ENCODE measurements around the gene WDR1. TPM values are rescaled to one million over a fixed set of nuclear protein-coding genes. Genes with fewer than 3 reads are reported as not detected.

Gene WDR1, protein sequence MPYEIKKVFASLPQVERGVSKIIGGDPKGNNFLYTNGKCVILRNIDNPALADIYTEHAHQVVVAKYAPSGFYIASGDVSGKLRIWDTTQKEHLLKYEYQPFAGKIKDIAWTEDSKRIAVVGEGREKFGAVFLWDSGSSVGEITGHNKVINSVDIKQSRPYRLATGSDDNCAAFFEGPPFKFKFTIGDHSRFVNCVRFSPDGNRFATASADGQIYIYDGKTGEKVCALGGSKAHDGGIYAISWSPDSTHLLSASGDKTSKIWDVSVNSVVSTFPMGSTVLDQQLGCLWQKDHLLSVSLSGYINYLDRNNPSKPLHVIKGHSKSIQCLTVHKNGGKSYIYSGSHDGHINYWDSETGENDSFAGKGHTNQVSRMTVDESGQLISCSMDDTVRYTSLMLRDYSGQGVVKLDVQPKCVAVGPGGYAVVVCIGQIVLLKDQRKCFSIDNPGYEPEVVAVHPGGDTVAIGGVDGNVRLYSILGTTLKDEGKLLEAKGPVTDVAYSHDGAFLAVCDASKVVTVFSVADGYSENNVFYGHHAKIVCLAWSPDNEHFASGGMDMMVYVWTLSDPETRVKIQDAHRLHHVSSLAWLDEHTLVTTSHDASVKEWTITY
- total RNA-seq (2014; rRNA removed; shearing (Covaris generic); ENCODE audit: low replicate concordance) = 196 and 237 TPM in 2 replicates

DNA sequence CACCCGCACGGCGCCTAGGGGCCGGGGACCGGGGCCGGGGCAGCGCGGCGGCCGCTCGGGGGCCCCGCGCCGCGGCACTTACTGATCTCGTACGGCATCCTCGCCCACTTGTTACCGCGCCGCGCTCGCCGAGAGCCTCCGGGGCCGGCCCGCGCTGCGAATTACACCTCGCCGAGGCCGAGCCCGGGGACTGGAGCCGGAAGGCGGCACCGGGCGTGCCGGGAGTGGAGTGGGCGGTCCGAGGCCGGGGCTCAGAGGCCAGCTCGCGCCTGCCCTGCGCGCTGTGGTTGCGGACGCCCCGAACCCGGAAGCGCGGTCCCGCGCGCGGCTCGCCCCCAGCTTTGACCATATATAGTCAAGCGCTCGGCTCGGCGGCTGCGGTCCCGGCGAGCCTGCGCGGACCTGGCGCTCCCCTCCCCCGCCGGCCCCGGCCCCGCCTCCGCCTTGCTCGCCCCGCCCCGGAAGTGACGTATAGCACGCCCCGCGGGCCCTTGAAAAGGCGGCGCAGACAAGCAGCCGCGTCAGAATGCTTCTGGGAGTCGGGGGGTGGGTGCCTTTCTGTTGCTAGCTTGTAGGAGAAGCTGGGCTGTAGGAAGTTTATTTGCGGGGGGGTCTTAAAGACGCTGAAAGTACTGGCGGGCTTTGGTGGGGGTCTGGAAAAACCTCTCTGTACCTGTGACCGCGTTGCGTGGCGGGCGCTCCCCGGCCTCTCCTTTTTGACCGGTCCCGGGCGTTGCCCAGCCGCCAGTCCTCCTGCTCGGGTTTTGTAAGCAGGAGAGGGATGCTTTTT lies at the start of gene WDR1:
TSS of gene WDR1 (minus strand) at position 231 of the 790 bp plus-strand sequence. CDS start at position 98, 133 bp downstream.
- peak; percentile 86 for DNase-seq (ENCODE audit: low read depth)
- in situ Hi-C loops (cut with HindIII; ENCODE audit: low pct_unique_long_range_greater_than_20kb, low sequenced_read_pairs) = no loop called here

DNA sequence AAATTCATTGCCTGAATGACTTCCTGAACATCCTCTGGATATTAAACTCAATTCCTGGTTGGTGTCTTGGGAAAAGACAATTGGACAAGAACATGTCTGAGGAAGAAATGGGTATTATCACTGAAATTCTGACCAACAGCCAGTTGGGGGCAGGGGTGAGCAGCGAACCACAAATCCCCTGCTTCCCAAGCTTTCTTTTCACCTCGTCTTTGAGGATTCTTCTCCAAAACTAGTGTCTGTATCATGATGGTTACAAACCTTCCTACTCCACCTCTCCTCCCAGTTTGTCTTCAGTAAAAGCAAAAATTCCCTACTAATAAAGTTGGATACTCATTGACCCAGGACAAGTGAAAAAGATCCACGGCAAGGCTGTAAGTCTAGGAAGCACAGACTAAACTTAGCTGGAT lies 48.3 kb upstream of the WDR1 start:
- in situ Hi-C loops (cut with HindIII; ENCODE audit: low pct_unique_long_range_greater_than_20kb, low sequenced_read_pairs) = loop anchor here (25.0 kb wide), 1 partner anchor 372 kb away; no protein-coding TSS in a partner anchor
- no peak for DNase-seq (ENCODE audit: low read depth)

DNA sequence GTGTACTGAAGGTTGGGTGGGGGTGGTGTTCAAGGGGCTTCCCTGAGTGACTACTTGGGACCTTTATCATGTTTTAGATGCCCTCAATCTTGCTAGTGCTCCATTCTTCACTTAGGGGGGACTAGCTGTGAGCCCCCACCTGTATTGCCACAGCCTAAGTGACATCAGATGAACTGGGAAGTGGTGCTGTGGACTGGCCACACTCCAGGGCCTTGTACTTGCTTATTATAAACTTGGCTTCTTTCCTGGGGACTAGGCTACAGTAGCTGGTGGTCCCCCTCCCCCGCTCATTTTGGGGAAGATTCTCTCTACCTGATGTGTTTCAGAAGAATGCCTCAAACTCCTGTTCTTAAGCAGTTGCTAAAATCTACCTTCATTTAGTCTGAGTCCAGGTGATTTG lies 46.7 kb upstream of the WDR1 start:
- in situ Hi-C loops (cut with HindIII; ENCODE audit: low pct_unique_long_range_greater_than_20kb, low sequenced_read_pairs) = loop anchor here (25.0 kb wide), 1 partner anchor 374 kb away; no protein-coding TSS in a partner anchor
- no peak for DNase-seq (ENCODE audit: low read depth)

DNA sequence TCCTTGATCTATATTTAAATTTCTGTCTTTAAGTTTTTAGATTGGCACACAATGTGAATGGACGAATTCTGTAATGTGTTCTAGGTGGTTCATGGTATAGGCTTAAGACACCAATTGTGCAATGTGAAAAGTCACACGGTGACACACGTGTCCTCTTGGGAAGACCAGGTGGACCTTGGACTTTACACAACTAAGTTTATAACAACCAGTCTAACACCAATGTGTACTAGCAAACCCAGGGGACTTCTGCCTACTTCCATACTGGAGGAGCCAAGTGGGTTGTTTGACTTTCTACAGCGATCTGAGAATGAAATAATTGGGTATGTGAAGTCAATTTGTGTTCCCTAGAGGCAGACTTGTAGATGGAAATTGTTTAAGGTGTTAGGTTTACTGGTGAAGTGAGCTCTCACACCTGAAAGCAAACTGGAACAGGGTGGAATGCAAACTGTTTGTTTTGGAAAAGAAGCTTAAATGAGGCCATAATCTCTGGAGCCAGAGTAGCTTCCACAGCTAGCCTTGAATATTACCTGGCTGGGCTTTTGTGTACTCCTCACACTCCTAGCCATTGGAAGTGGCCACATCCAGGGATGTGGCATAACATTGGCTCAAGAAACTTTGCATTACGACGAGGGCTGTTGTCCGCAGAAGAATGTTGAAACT lies 45.9 kb upstream of the WDR1 start:
- DNase-seq (ENCODE audit: low read depth) = no peak
- in situ Hi-C loops (cut with HindIII; ENCODE audit: low pct_unique_long_range_greater_than_20kb, low sequenced_read_pairs) = loop anchor here (25.0 kb wide), 1 partner anchor 375 kb away; no protein-coding TSS in a partner anchor

DNA sequence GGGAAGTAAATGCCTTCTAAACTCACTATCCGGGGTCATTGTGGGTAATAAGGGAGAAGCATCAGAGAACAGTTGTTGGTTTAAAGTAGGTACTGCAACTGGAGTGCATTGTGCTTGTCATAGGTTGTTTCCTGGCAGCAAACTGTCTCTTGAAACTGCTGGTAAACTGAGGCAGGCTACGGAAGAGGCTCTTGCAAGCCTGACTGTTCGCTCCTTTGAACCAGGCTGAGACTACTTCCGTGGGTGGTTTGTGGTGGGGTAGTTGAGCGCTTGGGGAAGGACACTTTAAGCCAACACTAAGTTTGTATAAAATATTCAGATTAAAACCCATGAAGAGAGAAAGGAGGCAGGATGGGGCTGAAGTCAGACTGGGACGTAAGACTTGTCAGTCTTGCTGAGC lies 45.2 kb upstream of the WDR1 start:
- no peak for DNase-seq (ENCODE audit: low read depth)
- in situ Hi-C loops (cut with HindIII; ENCODE audit: low pct_unique_long_range_greater_than_20kb, low sequenced_read_pairs) = loop anchor here (25.0 kb wide), 1 partner anchor 375 kb away; no protein-coding TSS in a partner anchor

DNA sequence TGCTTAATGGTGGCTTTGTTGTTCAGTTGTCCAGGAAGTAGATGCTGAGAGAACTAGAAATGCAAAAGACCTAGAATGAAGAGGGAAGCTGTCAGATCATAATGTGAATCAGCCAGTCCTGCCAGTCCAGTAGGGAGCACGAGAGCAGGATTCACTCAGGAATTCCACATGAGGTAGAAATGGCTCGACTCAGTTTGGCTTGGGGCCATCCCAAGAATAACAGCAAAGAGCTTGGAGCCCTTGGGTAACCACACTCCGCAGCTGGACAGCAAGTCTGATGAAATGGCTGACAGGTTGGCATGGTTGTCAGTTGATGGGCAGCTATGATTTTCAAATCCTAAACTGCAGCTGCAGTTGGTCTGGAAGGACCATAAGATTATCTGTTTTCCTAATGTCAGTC lies 44.5 kb upstream of the WDR1 start:
- in situ Hi-C loops (cut with HindIII; ENCODE audit: low pct_unique_long_range_greater_than_20kb, low sequenced_read_pairs) = loop anchor here (25.0 kb wide), 1 partner anchor 376 kb away; no protein-coding TSS in a partner anchor
- no peak for DNase-seq (ENCODE audit: low read depth)

DNA sequence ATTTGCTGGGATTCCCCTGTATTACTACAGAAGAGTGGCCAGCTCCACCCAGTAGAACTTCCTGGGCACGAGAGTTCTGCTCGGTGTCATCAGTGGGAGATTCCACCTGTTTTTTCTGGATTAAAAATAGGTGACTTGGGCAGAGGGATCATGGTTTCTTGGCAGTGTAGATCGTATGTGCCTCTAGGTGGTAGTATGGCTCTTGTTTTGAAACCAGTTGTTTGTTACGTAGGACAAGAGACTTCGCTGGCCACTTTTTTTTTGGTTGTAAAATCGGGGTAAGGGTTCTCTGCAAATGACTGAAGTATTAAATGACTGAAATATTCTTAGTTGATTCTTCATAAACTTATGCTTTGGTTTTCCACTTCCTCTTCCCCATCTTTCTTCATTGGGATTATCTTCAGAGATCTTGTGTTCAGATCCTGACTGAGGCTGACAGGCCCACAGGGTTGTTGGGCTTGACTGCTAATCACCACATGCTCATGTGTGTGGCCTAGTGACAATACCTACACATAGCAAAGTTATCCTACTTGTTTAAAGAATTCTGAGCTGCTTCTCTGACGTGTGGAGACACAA lies 43.8 kb upstream of the WDR1 start:
- DNase-seq (ENCODE audit: low read depth) = no peak
- in situ Hi-C loops (cut with HindIII; ENCODE audit: low pct_unique_long_range_greater_than_20kb, low sequenced_read_pairs) = loop anchor here (25.0 kb wide), 1 partner anchor 377 kb away; no protein-coding TSS in a partner anchor

DNA sequence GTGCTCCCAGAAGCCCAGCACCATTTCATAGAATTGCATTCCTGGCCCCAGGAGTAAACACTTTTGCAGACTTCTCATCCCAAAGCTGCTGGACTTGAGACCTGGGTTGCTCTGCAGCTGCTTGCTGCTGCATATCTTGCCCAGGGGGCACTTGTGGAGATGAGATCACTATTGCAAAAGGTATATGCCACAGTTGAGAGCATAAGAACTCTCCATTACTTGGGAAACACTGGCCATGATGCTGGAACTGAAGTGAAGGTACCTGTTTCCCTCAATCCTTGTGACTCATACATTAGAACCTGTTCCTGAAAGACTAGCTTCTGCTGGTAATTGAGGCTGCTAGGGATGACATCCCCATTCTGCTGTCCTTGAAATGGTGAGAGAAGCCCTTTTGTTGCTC lies 43.1 kb upstream of the WDR1 start:
- in situ Hi-C loops (cut with HindIII; ENCODE audit: low pct_unique_long_range_greater_than_20kb, low sequenced_read_pairs) = loop anchor here (25.0 kb wide), 1 partner anchor 378 kb away; no protein-coding TSS in a partner anchor

DNA sequence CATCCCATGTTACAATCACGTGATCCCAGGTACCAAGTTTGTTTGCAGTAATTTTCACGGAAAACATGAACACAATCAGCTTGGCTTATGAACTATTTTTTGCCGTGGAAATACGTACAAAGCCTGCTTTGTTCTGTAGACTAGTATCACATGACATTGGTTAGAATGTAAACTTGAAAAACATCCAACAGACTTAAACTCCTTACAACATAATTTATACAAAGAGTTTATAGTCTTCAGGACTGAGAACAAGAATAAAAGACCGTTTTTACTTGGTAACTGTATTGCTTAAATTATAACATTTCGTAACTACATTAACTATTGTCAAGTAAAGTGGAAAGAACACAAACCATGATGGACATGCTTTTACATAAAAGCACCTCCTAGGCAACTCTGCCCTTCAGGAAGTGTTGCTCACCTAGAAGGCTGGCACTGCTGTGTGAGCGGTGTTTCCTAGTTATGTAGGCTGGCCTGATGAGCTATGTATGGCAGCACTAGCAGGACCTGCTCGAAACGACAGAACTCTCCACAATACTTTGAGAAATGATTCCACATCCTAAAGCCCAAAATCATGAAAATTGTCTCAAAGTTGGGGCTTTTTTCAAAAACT lies 41.8 kb upstream of the WDR1 start:
- DNase-seq (ENCODE audit: low read depth) = no peak
- in situ Hi-C loops (cut with HindIII; ENCODE audit: low pct_unique_long_range_greater_than_20kb, low sequenced_read_pairs) = loop anchor here (25.0 kb wide), 1 partner anchor 379 kb away; no protein-coding TSS in a partner anchor

More for the DNA sequence above, 43.1 kb upstream of the WDR1 start:
- no peak for DNase-seq (ENCODE audit: low read depth)

DNA sequence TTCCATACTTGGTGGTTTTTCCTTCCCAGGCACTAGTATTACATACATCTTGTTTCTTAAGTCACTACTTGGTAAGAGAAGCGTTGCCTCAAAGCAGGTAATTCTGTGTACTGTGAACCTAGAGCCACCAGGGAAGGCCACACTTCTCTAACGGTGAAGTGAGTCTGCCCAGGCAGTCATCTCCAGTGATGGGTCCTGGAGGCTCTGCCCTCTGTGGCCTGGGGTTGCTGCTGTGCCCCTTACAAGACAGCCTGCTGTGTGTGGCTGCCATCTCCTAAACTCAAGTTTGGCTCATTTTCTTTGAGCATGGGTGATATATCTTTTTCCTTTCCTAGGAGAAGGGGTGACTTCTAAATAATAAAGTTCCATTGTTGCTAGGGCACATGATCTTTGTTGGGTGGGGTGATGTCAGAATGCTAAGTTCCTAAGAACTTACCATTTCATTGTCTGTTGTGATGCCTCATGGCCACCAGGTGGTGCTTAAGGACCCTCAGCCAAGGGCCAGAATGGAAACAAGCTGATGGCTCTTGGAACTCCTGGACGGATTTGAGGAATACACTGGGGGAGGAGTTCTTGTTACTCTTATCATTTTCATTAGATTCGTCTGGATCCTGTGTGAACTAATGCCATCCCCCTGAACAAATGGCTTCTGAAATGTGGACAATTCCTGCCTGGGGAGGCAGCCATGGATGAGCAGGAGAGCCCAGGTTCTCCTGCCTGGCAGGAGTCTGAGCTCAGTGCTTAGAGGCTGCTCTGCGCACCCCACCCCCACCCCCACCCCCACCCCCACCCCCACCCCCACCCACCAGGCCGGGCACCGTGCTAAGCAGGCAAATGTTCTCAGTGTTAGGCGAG lies 41.1 kb upstream of the WDR1 start:
- in situ Hi-C loops (cut with HindIII; ENCODE audit: low pct_unique_long_range_greater_than_20kb, low sequenced_read_pairs) = loop anchor here (25.0 kb wide), 1 partner anchor 380 kb away; no protein-coding TSS in a partner anchor
- DNase-seq (ENCODE audit: low read depth) = peak; percentile 23

DNA sequence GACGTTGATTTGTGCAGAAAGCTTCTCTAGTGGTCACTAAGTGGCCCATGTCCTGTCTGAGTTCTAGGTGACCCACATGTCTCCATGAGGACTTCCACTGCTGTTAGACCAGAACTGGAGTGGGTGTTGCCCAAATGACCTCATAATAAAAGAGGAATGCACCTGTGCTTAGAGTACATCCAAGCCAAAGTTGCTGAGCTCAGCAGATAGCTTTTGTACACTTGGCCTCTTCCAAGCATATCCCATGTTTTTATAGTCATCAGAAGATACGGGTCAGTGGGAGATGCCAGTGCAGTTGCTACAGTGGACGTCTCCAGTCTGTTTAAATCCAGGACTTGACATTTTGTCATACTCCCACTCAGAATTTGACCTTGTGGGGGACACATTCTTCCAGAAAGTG lies 37.6 kb upstream of the WDR1 start:
- in situ Hi-C loops (cut with HindIII; ENCODE audit: low pct_unique_long_range_greater_than_20kb, low sequenced_read_pairs) = loop anchor here (25.0 kb wide), 1 partner anchor 383 kb away; no protein-coding TSS in a partner anchor
- no peak for DNase-seq (ENCODE audit: low read depth)

DNA sequence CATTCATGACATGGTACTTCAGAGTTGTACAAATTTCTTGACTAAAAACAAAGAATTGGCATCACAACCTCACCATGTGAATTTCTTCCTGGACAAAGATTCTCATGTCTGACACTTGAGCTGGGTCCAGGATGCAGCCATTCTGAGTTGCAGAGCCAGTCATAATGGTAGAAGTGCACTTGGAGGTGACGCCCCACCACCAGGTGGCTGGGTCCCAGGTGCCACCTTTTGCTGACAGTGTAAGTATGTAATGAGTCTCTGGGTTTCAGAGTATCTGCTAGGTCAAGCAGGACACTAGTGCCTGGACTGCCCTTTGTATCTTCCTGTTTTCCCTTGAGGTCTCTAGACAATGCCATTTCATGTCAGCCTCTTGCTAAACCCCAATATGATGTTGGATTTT lies 36.6 kb upstream of the WDR1 start:
- in situ Hi-C loops (cut with HindIII; ENCODE audit: low pct_unique_long_range_greater_than_20kb, low sequenced_read_pairs) = loop anchor here (25.0 kb wide), 1 partner anchor 384 kb away; no protein-coding TSS in a partner anchor
- no peak for DNase-seq (ENCODE audit: low read depth)

DNA sequence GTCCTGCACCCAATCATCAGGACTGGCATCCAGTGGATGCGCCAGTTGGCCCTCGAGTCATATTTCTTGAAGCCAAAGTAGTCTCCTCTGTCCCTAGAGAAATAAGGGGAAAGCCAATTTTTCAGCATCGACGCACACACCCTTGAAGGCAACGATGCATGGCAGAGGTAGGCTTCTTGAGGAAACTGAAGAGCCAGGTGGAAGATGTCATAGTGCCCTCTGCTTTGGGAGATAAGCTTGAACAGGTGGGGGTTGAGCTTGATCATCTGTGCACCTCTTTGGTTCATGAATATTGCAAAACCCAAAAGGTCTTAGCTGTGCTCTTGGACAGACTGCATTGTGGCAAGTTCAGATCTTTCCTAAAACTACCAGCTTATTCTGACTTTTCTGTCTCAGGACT lies 34.6 kb upstream of the WDR1 start:
- in situ Hi-C loops (cut with HindIII; ENCODE audit: low pct_unique_long_range_greater_than_20kb, low sequenced_read_pairs) = loop anchor here (25.0 kb wide), 1 partner anchor 386 kb away; no protein-coding TSS in a partner anchor
- DNase-seq (ENCODE audit: low read depth) = no peak

DNA sequence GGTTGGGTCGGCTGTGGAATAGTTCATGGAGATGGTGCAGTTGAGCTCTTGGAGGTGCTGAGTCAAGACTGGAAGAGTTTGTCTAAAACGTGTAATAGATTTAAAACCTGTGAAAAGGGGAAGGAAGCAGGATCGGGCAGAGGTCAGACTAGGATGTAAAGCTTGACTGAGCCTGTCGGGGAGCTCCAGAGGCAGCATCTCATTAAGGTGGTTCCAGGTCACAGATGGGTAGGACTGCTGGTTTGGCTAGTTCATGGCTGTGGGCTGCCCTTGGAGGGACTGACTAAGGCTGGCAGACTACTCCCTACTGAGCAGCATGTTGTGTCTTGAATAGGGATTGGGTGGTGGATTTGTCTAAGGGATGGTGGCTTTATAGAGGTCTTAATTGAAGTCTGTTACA lies 28.4 kb upstream of the WDR1 start:
- in situ Hi-C loops (cut with HindIII; ENCODE audit: low pct_unique_long_range_greater_than_20kb, low sequenced_read_pairs) = no loop called here
- DNase-seq (ENCODE audit: low read depth) = no peak

DNA sequence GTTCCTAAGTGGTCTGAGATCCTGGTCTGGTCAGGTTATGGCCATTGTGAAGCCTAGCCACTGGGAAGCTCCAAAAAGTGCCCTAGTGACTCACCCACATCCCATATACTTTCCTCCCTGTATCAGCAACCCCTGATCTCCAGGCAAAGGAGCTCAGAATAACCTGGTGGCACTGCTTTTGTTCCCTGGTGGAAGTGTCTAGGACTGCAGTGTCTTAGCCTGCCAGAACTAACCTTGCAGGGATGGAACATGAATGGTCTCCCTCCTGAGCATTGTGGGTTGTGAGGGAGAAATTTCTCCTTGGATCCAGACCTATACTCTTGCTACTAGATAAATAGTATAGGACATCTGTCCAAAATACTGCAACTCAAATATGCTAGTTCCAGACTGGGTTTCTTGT lies 27.9 kb upstream of the WDR1 start:
- in situ Hi-C loops (cut with HindIII; ENCODE audit: low pct_unique_long_range_greater_than_20kb, low sequenced_read_pairs) = no loop called here
- DNase-seq (ENCODE audit: low read depth) = no peak

DNA sequence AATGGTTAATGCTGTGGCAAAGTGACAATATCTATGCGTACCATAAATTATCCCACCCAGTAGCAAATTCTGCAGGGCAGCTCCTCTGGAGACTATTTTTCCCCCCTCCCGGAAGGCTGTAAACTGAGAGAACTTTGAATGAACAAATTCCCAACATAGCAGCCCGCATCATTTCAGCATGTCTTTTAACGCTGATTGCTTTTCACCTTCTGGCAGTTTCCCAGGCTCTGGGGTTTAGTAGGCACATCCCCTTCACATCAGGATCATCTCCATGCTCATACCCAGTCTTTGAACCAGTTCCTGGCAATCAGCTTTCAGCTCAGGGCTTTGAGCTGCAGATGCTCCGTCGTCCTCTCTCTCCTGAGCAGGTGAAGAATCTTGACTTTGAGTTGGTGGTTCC lies 26.6 kb upstream of the WDR1 start:
- no peak for DNase-seq (ENCODE audit: low read depth)
- in situ Hi-C loops (cut with HindIII; ENCODE audit: low pct_unique_long_range_greater_than_20kb, low sequenced_read_pairs) = no loop called here
